ENCODE measurements around the gene DNASE1L3. TPM values are rescaled to one million over a fixed set of nuclear protein-coding genes. Genes with fewer than 3 reads are reported as not detected.
"Not testable (repeated sequence)": the region's sequence is repeated elsewhere in the genome, so short reads cannot be mapped to it uniquely, and the experiment has no call there.

DNASE1L3 gene
- polyA plus RNA-seq (ENCODE audit: insufficient read length in 12 of 12) = 1 to 10 TPM in 4 of 12 donors, under 1 TPM in 6, not detected in 2; 0.15 to 5.9 (median 0.89) TPM
- long read RNA-seq, donor 1, transcript DNASE1L3-201 (8 exons, 1,294 nt) = major isoform, 13 of 13 reads
- long read RNA-seq, donor 1, partial matches to known transcripts = 0 of 13 reads
- long read RNA-seq, donor 1, other reads (novel, unspliced or antisense) = 0 of 13 reads
- long read RNA-seq, donor 2 = 0 reads
- long read RNA-seq, donor 3 = 0 reads
- long read RNA-seq, donor 4 = 0 reads
- long read RNA-seq, donor 5 = 0 reads
- long read RNA-seq, donor 6 = 0 reads
- long read RNA-seq, donor 7 = 0 reads
- long read RNA-seq, donor 8 = 0 reads
- long read RNA-seq, donor 9 = 0 reads
- long read RNA-seq, donor 10 = 0 reads
- long read RNA-seq, donor 11 = 0 reads

GRCh38 chr3:58210761-58211460 is at the start of gene DNASE1L3:
Gene DNASE1L3, minus strand, starts transcription at chr3:58210972. Its CDS starts 66 bp downstream, at chr3:58210906.
- no peak for DNase-seq

GRCh38 chr3:58260261-58260731 is 49.5 kb upstream of the DNASE1L3 start:
- no peak for DNase-seq

DNA sequence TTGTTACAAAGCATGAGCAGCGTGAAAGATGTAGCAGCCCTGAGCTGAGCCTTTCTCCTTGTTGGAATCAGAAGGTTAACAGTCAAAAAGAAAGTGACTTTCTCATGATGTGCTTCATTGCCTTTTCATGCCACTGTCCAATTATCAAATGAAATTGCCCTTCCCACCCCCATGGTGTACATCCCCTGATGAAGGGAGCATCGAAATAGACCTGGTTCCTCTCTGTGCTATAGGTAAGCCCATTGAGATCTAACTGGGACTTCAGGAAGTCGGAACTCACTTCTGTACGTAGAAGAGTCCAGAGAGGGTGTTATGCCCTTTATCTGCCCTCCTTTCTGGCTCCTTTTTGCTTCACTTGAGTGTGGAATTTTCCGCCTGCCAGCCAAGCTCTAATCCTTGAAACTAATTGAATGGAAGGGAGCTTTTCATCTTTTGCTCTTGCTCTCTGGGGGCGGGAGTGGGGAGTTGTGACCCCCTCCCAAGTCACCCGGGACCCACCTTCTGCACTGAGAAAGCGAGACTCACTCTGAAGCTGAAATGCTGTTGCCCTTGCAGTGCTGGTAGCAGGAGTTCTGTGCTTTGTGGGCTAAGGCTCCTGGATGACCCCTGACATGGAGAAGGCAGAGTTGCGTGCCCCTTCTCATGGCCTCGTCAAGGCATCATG is 47.8 kb upstream of the DNASE1L3 start:
- DNase-seq = no peak

DNA sequence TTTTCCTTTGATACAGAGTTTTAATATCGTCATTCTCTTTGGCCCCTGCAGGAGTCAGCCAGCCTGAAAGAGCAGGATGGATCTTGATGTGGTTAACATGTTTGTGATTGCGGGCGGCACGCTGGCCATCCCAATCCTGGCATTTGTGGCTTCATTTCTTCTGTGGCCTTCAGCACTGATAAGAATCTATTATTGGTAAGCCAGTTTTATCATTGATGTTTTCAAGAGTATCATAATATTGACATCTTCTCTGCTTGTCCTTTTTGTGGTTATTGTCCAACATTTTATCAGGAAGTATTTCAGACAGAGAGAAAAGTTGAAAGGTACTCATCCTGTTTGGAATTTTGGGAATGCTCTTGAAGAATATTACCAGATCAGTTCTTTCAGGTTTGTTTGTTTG is 45.7 kb upstream of the DNASE1L3 start:
- DNase-seq = no peak

DNA sequence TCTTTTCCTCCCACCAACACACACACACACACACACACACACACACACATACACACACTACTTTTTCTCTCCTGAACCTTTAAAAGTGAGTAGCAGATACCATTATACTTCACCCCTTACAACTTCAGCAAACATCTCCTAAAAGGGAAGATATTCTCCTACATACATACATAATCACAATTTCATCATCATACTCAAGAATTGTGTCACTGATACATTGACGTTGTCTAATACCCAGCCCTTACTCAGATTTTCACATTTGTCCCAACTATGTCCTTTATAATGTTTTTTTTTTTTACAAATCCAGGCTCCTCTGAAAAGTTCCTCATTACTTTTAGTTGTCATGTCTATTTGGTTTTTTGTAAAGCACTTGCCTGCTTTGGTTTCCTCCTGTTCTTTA is 45.3 kb upstream of the DNASE1L3 start:
- no peak for DNase-seq

DNA sequence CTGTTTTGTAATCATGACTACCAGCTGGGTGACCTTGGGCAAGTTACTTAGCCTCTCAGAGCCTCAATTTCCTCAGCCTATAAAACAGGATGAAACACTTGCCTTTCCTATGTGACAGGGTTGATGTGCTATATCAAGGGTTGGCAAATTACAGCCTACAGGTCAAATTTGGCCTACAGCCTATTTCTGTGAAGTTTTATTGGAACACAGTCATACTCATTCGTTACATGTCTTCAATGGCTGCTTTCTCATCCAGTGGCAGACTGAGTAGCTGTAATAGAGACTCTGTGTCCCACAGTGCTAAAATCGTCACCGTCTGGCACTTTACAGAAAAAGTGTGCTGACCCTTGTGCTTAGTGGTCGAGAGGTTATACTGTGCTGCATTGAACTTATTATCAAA is 43.4 kb upstream of the DNASE1L3 start:
- DNase-seq = no peak

DNA sequence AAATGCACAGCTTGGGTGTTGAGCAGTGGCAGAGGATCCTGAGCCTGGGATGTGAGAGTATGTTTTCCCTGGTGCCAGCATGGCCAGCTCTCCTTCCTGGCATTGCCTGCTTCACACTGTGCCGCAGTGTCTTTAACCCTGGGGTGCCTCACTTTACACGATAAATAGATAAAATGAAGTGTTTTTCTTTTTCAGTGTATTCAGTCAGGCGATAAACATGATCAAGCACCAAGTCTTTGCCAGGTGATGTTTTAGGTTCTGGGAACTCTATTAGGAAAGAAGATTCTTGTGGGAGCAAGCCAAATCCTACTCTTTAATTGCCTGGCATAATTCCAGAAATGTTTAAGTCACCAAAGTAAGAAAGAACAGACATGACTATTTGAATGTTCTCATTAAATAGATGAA is 40.9 kb upstream of the DNASE1L3 start:
- no peak for DNase-seq

DNA sequence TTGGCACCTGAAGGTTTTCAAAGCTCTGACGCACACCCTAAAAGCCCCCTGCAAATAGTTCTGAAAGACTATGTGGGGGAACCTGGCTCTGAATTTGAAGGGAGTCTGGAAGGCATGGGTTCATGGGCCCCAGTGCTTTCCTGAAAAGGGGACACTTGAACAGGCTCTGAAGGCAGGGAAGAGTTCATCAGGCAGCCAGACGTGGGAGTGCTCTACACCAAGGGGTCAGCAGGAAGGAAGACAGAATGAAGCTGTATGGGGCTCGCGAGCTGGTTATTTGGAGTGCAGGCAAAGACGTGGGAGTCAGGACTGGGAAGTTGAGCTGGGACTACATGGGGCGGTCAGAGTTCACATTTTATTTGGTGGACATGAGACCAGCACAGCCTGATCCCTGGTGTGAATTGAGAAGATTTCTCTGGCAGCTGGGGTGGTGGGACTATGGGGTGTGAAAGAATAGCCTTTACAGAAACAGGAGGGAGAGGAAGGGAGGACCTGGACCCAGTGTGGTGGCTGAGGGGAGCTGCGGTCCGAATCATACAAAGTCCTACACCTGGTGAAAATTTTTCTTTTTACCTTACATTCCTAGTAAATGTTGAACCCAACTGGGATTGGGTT is 39.4 kb upstream of the DNASE1L3 start:
- DNase-seq = no peak

DNA sequence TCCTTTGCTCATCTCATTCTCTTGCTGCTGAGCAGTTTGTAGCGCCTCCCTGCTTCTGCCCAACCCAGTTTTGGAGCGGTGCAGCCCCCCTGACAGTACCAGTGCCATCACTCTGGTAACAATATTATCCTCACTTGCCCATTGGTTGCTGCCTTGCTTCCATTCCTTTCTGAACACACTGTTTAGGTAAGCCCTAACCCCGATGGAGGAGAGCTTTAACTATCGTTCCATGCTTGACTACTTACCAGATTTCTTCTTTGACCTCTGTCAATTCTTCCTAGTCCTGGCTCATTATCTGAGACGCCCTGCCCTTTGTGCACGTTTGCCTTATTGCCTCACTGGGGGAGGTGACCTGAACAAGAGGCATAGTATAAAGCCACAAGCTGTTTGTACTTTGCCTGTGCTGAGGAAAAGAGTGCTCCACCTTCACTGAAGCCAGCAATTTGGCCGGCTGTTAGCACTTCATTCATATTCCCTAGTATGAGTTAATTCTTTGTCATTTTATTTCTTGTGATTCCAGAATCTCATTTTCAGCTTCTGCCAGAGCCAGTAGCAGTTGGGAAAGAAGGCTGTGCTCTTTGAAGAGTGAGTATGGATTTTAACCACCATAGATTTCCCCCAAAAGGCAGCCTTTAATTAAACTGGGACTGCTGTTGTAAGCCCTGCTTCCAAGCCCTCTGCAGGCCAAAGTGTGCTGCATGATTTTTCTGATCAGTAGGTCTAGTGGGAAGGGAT is 38.8 kb upstream of the DNASE1L3 start:
- DNase-seq = no peak

DNA sequence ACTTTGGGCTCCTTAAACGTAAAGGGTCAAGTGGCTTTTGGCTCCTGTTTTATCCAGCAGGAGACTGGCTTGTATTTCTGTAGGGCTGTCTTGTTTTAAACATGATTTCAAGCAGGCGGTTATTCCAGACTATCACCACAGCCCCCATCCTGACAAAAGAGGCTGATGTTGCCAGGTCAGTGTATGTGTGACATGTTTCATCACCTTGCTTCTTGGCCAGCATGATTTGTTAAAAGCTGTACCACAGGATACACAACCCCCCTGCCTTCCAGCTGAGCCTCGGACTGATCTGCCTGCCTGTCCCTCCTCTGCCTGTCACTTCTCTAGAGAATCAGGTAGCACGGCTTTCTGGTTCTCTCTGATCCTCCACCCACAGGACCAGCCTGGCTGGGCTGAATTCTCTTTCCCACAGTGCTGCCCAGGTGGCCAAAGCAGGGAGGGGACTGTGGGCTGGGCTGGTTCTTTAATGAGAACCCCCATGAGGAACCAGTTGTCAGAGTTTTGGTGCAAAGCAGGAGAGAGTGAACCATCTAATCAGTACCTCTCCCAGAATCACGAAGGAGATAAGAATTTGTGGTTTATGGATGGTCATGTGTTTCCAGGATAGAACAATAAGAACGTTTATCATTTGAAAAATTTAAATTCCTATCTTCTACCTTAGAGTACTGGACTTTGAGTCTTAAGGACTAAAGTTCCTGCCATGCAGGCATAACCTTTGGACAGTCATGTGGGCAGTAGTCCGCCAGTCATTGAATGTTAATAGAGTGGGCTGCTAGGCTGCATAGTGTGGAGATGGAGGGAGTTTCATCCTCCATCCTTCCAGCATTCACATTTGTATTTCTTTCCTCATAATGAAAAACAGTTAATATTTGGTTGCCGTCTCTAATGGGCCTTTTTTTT is 35.6 kb upstream of the DNASE1L3 start:
- DNase-seq = no peak

- no peak for DNase-seq
These were observed 33.3 kb upstream of the DNASE1L3 start for GRCh38 chr3:58243976-58244585.

DNA sequence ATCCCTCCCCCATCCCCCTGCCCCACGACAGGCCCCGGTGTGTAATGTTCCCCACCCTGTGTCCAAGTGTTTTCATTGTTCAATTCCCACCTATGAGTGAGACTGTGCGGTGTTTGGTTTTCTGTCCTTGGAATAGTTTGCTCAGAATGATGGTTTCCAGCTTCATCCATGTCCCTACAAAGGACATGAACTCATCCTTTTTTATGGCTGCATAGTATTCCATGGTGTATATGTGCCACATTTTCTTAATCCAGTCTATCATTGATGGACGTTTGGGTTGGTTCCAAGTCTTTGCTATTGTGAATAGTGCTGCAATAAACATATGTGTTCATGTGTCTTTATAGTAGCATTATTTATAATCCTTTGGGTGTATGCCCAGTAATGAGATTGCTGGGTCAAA is 32.1 kb upstream of the DNASE1L3 start:
- DNase-seq = not testable (repeated sequence)

DNA sequence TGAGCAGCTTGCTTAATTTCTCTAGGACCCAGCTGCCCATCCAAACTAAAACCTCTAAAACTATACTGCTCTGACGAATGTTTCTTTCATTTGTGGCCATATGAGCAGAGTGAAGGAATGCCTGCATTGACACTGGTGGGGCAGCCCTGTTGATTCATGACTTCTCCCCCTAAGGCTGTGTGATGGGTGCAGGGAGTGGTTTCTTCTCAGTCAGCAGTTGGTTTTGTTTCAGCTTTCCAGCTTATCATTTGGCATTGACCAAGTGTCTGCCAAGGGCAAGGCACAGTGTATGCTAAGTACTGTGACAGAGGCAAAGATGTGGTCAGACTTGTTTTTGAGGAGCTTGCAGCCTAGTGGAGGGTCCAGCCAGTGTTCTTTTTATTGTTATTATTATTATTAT is 31.6 kb upstream of the DNASE1L3 start:
- DNase-seq = no peak

DNA sequence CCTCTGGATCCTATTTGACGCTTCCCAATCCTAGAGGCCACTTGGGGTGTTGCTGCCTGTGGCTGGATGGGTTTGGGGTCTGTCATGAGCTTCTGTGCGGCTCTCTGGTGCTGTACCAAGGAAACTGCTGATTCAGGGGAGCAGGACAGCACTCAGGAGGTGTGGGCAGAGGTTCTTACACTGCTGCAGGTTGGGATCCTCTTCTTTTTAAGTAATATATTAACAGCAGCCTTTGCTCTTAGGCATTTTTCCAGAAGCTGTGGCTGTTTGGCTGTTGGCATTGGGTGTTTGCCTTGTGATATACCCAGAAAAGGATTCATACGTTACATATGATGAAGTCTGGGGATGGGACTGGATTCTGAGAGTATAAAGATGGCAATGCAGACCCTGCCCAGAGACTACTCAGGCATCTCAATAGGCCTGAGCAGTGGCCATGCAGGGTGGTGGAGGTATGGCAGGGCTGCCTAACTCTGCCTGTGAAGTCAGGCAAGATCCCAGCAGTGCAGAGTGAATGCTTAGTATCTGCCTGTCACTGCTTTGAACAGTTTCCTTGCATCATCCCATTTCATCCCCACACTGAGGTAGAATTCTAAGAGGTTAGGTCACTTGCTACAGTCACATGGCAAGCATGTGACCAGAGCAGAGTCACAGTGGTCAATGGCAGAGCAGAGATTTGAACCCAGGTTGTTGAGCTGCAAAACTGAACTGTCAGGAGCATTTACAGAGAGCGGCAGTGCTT is 30.7 kb upstream of the DNASE1L3 start:
- DNase-seq = no peak

DNA sequence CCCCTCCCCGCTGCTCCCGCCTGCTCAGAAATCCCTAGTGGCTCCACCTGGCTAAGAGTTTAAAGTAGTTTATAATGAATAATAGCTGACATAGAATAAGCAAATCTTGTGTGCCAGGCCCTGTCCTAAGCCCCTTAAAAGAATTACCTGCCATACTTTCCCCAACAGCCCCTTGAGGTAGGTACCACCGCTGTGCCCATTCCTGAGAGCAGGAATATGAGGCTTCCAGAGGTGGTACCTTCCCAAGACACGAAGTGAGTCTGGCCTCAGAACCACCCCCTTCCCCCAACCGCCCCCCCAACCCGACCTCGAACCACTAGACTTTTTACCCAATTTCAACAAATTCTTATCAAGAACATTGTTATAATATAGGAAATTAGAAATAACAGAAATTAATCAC is 28.1 kb upstream of the DNASE1L3 start:
- DNase-seq = no peak

DNA sequence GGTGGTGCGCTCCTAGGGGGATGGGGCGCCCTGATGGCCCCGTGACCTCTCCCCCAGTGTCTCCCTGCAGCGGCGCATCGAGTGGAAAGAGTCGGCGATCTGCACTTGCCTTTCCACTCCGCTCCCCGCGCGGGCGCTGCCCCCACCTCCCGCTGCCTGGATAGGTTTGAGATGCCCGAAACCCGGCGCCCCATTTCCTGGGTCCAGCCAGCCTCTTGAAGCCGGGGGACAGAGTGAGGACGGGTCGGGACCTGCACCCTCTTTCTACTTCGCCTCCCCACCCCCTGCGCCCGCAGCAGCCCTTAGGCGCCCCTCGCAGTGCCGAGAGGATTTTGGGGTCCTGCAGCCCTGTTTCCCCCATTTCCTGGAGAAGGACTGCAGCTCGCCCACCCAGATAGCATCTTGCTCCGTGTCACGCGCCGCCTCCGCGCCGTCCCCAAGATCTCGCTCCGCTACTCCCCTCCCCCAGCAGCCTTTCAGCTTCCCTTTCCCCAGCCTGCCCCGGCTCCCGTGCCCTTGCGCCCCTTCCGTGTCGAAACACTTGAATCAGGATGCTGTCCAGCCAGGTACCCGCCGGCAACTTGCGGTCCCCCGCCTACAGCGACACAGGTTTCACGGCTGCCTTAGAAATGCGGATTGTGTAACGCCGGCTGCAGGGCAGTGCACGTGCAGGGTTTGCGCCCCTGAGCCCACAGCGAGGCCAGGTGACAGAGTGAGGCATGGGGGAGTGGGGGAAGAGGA is 27.3 kb upstream of the DNASE1L3 start:
- no peak for DNase-seq

GRCh38 chr3:58237238-58237940 is 26.6 kb upstream of the DNASE1L3 start, which contains the start of gene ABHD6:
Gene ABHD6, plus strand, starts transcription at chr3:58237792. Its CDS starts 18,795 bp downstream, at chr3:58256587.
- DNase-seq = peak; percentile 82

All from muscle of arm (tissue), 14 donors.